ENCODE results near the gene PFN1. TPM values are rescaled to one million over a fixed set of nuclear protein-coding genes. Genes with fewer than 3 reads are reported as not detected.
A peak's percentile ranks its signal among the peaks of the same experiment; 100 is the strongest.

The PFN1 gene
- total and polyA plus RNA-seq, 2 donors (not counting 3 experiments of a cell fraction or from before 2014, with no cell fraction given) = 1,191 to 1,577 TPM

DNA sequence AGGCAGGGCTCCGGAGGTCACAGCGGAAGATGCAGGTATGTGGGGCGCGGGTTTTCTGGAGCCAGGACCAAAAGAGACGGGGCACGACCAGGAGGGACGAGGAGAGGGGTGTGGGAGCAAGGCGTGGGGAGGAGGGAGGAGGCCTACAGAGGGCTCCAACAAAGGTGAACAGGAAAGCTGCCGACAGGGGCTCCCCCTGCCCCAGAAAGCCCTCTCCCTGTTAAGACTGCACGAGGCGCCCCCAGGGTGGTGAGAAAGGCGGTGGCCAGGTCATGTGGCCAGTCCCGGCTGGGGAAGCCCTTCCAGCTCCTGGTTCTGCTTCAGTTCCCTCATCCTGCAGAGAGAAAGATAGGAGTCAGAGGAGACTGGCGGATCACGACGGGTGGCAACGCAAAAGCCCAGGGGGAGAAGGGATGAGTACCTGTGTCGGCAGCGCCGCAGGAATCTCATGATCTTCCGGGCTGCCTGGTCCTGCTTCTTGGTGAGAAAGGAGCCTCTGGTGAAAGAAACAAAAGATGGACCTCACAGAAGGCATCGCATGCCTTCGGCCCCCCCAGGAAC lies 20.2 kb upstream of the PFN1 start:
- CTCF ChIA-PET = interaction anchor here (1.3 to 4.5 kb wide), 3 partner anchors 19 to 59 kb away, joined by 5 to 40 read pairs (median 22); partner anchors contain the start of genes CAMTA2, RNF167 and SLC25A11
- H3K27ac ChIP-seq (ENCODE audit: insufficient read depth, low read depth, low read length) = peak overlapping the region; percentile 46
- H3K79me2 ChIP-seq (ENCODE audit: control insufficient read depth, insufficient read depth, low read length) = peaks cover 9% of the 10 kb centered on the region
- peak overlapping the region in 2 of 3 experiments; percentile 29 to 87 for H3K4me3 ChIP-seq (replicated peaks in 1 of 3; ENCODE audit: insufficient read depth in 1 of 3, low read depth in 1 of 3, low read length in 3 of 3)
- H2AFZ ChIP-seq (ENCODE audit: low read depth, low read length) = peak overlapping the region; percentile 45
- no peaks in the 10 kb centered on the region for H3K27me3 ChIP-seq (ENCODE audit: control insufficient read depth in 2 of 2, insufficient read depth in 2 of 2, low read length in 2 of 2)
- H3K9me1 ChIP-seq (replicated peaks; ENCODE audit: control insufficient read depth, extremely low read depth, insufficient read depth, low read length) = no peaks in the 10 kb centered on the region
- dilution Hi-C loops (cut with MboI; ENCODE audit: extremely low pct_ligation_motif_present, low sequenced_read_pairs) = no loop called here
- FAIRE-seq (no peak), DNase-seq (ENCODE audit: low read depth, low spot score) (no peak)
- no TSS peak for BruUV-seq (replicated peaks)
- peak overlapping the region; percentile 29 for H3K4me2 ChIP-seq (ENCODE audit: insufficient read depth, low read length)
- no peak for TF ChIP-seq JUN (IDR thresholded peaks at IDR 0.05; ENCODE audit: borderline replicate concordance, insufficient read depth, insufficient read length, low read depth)
- TF ChIP-seq, protein P1, sequence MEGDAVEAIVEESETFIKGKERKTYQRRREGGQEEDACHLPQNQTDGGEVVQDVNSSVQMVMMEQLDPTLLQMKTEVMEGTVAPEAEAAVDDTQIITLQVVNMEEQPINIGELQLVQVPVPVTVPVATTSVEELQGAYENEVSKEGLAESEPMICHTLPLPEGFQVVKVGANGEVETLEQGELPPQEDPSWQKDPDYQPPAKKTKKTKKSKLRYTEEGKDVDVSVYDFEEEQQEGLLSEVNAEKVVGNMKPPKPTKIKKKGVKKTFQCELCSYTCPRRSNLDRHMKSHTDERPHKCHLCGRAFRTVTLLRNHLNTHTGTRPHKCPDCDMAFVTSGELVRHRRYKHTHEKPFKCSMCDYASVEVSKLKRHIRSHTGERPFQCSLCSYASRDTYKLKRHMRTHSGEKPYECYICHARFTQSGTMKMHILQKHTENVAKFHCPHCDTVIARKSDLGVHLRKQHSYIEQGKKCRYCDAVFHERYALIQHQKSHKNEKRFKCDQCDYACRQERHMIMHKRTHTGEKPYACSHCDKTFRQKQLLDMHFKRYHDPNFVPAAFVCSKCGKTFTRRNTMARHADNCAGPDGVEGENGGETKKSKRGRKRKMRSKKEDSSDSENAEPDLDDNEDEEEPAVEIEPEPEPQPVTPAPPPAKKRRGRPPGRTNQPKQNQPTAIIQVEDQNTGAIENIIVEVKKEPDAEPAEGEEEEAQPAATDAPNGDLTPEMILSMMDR (IDR thresholded peaks at IDR 0.05; ENCODE audit: extremely low read depth in 1 of 2, insufficient read depth in 1 of 2, low read depth in 1 of 2, low read length in 2 of 2) = no peak
- TF ChIP-seq, protein P2, sequence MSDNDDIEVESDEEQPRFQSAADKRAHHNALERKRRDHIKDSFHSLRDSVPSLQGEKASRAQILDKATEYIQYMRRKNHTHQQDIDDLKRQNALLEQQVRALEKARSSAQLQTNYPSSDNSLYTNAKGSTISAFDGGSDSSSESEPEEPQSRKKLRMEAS (IDR thresholded peaks at IDR 0.05; ENCODE audit: insufficient read depth, insufficient read length) = no peak
- TF ChIP-seq MYC (IDR thresholded peaks at IDR 0.05; ENCODE audit: low read depth, low read length) = no peak
- no peak for TF ChIP-seq POLR2A (IDR thresholded peaks at IDR 0.05; ENCODE audit: low read depth, low read length)
- no peak for TF ChIP-seq POLR2AphosphoS5 (IDR thresholded peaks at IDR 0.05; ENCODE audit: insufficient read depth, low read depth, low read length)
- TF ChIP-seq FOS (IDR thresholded peaks at IDR 0.05; ENCODE audit: borderline replicate concordance, insufficient read depth, low read length) = no peak
- TF ChIP-seq GATA2 (IDR thresholded peaks at IDR 0.05; ENCODE audit: insufficient read depth, insufficient read length, low read depth, low read length) = no peak
- TF ChIP-seq EZH2 (IDR thresholded peaks at IDR 0.05; ENCODE audit: borderline replicate concordance, low read depth, low read length, severe bottlenecking) = no peak
- POLR2A ChIA-PET = interaction anchor here (2.6 kb wide), 1 partner anchor 28 kb away, joined by 15 read pairs; the partner anchor contains the start of genes RNF167 and SLC25A11
- H3K36me3 ChIP-seq (ENCODE audit: control insufficient read depth in 2 of 2, extremely low read depth in 1 of 2, insufficient read depth in 2 of 2, low read length in 2 of 2) = peaks cover 11 to 26% of the 10 kb centered on the region in 2 experiments
- H3K9ac ChIP-seq (replicated peaks; ENCODE audit: extremely low read depth, insufficient read depth, low read length) = peak overlapping the region; percentile 14
- intact Hi-C loops (cut with micrococcal nuclease) = no loop called here
- H4K20me1 ChIP-seq (replicated peaks; ENCODE audit: control insufficient read depth, extremely low read depth, insufficient read depth, low read length) = no peaks in the 10 kb centered on the region
- H3K9me3 ChIP-seq (replicated peaks; ENCODE audit: control insufficient read depth, insufficient read depth, low read length) = no peaks in the 10 kb centered on the region
- H3K4me1 ChIP-seq (ENCODE audit: control insufficient read depth, extremely low read depth, insufficient read depth, low read length) = peaks cover 24% of the 10 kb centered on the region

Data from endothelial cell of umbilical vein (primary cell).